BJ (cell line): ENCODE data around the gene RPP21. TPM values are rescaled to one million over a fixed set of nuclear protein-coding genes. Genes with fewer than 3 reads are reported as not detected.

Experiments
- CTCF ChIA-PET: fragments of 350-600 bp; formaldehyde crosslinking; extraction: SDS; loops from one replicate; lab custom pipeline; 2021; ENCODE audit warnings: antibody characterized with exemption, inconsistent platforms; lab: Yijun Ruan, JAX
- POLR2A ChIA-PET: fragments of 300-600 bp; sonication (Branson Sonifier 250); formaldehyde crosslinking; extraction: SDS; loops from one replicate; lab custom pipeline; 2021; ENCODE audit warnings: antibody characterized with exemption; lab: Charles Lee
- DNase-seq: peaks from one replicate; pipeline ENCODE4 v3.0.0-alpha.2; 2011; ENCODE audit warnings: low read depth
- H3K27me3 ChIP-seq: 2 replicates; pipeline ENCODE4 v1.6.0; 2011; ENCODE audit warnings: low read length; ENCODE audit not compliant: control insufficient read depth, insufficient read depth
- H3K36me3 ChIP-seq: 2 replicates; pipeline ENCODE4 v1.5.1; 2011; ENCODE audit warnings: low read length; ENCODE audit not compliant: control insufficient read depth, insufficient read depth
- H3K4me3 ChIP-seq: 2 replicates; pipeline ENCODE4 v1.5.1; 2011; ENCODE audit warnings: low read depth, mild to moderate bottlenecking, control low read depth, low read length
- polyA plus RNA-seq: library from polyadenylated mRNA; depleted of rRNA; stranded (reverse); fragments of >200 nt; gene quantifications from 2 replicates; pipeline ENCODE4 v1.2.3, GENCODE V29; 2011; rRNA removed
- small RNA-seq: library from RNA; depleted of rRNA; stranded (forward); fragments of <200 nt; gene quantifications from one replicate; pipeline ENCODE3, GENCODE V24; 2012; ENCODE audit warnings: low replicate concordance, low read depth; ENCODE audit not compliant: insufficient read length
- TF ChIP-seq, protein P1 (sequence below): IDR thresholded peaks from 2 replicates; pipeline ENCODE4 v1.5.1; 2011; ENCODE audit warnings: low read depth, mild to moderate bottlenecking, control low read depth, inconsistent platforms, low read length, moderate library complexity; ENCODE audit not compliant: insufficient read depth

RPP21 gene
- polyA plus RNA-seq, 1 experiment, result 28.3 TPM

DNA sequence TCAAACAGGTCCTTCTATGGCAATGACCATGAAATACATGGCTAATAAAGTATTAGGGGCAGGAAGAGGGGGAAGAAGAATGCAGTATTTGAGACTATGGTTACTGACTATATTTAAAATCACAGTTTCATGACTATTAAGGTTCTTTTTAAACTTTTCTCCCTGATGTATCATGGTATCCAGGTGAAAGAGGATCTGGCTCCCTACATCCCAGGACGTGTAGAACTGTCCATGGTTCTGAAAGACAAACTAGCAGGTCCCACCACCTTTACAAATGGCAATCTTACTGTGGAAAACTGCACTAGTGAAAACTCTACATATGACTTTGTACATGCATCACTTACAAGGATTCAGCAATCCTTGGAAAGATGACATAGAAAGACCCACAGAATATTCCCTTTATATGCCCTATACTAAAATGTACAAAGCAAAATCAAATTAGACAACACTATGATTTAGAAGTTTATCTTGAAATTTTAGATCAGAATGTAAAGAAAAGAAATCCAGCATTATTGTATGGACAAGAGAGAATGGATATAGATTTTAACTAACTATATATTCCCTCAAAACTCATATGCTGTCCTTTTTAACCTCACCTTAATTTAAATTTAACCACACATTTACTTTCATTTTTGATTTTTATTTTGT, 33.5 kb downstream of the RPP21 start:
- DNase-seq, result no peak
- TF ChIP-seq, protein P1, sequence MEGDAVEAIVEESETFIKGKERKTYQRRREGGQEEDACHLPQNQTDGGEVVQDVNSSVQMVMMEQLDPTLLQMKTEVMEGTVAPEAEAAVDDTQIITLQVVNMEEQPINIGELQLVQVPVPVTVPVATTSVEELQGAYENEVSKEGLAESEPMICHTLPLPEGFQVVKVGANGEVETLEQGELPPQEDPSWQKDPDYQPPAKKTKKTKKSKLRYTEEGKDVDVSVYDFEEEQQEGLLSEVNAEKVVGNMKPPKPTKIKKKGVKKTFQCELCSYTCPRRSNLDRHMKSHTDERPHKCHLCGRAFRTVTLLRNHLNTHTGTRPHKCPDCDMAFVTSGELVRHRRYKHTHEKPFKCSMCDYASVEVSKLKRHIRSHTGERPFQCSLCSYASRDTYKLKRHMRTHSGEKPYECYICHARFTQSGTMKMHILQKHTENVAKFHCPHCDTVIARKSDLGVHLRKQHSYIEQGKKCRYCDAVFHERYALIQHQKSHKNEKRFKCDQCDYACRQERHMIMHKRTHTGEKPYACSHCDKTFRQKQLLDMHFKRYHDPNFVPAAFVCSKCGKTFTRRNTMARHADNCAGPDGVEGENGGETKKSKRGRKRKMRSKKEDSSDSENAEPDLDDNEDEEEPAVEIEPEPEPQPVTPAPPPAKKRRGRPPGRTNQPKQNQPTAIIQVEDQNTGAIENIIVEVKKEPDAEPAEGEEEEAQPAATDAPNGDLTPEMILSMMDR, result no peak
- ChIA-PET CTCF (no interaction called here), POLR2A (no interaction called here)
- Histone ChIP-seq H3K27me3 (peaks cover 5% of the 10 kb centered on the region), H3K36me3 (no peaks in the 10 kb centered on the region), H3K4me3 (no peak overlapping the region)

DNA sequence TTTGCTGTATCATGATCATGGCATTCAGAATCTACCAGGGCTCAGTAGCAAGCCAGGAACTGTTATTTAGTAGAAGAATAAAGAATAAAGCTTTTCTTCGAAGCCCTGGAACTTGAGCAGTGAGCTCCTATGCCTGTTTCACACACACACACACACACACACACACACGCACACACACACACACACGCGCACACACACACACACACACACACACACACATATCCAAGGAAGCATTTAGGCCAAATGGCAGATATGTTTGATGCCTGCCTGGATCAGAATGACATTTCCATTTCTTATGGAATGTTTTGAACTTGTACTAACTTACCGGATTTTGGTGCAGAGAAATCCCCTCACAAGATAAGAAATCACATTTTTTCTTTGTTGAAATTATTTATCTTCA, 35.5 kb downstream of the RPP21 start:
- H3K27me3 ChIP-seq, result peaks cover 2% of the 10 kb centered on the region; the same call in 1 of the 2 replicates
- ChIA-PET CTCF (interaction anchor here (1.5 kb wide), 1 partner anchor 31 kb away, joined by 3 read pairs; no protein-coding TSS in a partner anchor), POLR2A (no interaction called here)
- H3K36me3 ChIP-seq, result no peaks in the 10 kb centered on the region
- TF ChIP-seq, protein P1, result no peak
- DNase-seq, result no peak
- H3K4me3 ChIP-seq, result no peak overlapping the region

DNA sequence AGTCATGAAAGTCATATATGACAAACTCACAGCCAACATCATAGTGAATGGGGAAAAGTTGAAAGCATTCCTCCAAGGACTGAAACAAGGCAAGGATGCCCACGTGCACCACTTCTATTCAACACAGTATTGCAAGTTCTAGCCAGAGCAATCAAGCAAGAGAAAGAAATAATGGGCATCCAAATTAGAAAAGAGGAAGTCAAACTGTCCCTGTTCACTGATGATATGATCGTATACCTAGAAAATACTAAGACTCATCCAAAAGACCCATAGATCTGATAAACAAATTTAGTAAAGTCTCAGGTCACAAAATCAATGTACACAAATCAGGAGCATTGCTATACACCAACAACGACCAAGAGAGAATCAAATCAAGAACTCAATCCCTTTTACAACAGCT, 41.2 kb downstream of the RPP21 start:
- no peaks in the 10 kb centered on the region for H3K36me3 ChIP-seq
- TF ChIP-seq, protein P1, result no peak
- H3K27me3 ChIP-seq, result no peaks in the 10 kb centered on the region; the same call in 1 of the 2 replicates
- ChIA-PET CTCF (no interaction called here), POLR2A (no interaction called here)
- no peak overlapping the region for H3K4me3 ChIP-seq
- no peak for DNase-seq

DNA sequence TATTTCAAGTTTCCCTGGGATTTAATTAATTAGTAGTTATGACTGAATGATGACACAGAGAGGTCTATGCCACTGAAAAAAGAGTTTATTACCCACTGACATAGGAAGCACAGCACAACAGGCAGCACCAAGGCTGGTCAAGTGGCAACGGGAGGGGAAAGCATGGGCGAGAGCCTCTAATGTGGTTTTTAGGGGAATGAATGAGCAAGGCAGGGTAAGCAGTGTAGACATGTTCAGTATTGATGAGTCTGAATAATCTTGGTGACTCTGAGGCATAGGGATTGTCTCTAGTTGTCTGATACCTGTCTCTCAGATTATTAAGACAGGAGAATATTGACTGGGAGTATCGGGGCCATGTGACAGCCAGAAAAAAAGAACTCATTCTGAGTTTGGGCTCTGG, 46.3 kb downstream of the RPP21 start:
- CTCF ChIA-PET, result interaction anchor here (1.4 kb wide), 1 partner anchor 149 kb away, joined by 3 read pairs; no protein-coding TSS in a partner anchor
- Histone ChIP-seq H3K4me3 (no peak overlapping the region), H3K36me3 (no peaks in the 10 kb centered on the region), H3K27me3 (peaks cover 9% of the 10 kb centered on the region)
- POLR2A ChIA-PET, result no interaction called here
- DNase-seq, result no peak
- TF ChIP-seq, protein P1, result no peak

DNA sequence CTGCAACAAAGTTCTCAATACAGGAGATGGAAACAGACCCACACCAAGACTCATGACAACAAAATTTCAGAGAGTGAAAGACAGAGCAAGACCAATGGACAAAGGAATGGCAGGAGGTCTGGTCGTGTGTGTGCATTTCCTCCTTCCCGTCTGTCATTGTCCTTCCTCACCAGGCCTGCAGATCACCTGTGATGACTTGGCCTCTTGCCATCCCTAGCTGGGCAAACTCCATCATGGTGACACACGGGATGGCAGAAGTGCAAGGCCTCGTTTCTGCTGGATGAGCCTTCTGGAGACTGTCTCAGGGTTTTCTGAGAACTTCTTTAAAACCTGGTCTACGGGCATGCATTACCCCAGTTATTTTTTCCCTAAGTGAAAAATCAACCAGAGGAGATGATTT, 49.2 kb downstream of the RPP21 start:
- H3K36me3 ChIP-seq, result no peaks in the 10 kb centered on the region
- POLR2A ChIA-PET, result no interaction called here
- CTCF ChIA-PET, result interaction anchor here (7.6 kb wide), 1 partner anchor 174 kb away, joined by 42 read pairs; no protein-coding TSS in a partner anchor
- H3K27me3 ChIP-seq, result peaks cover 16% of the 10 kb centered on the region
- DNase-seq, result no peak
- no peak overlapping the region for H3K4me3 ChIP-seq
- TF ChIP-seq, protein P1, result no peak

Small RNA genes lying within 50 kb of the gene (small RNA-seq; reads per million reads assigned to genes)
- gene HLA-N, result not detected

Other genes starting within 250 kb of the RPP21 start
- not detected in 2 replicates for gene TRIM31, start 232.1 kb upstream of the RPP21 start, polyA plus RNA-seq
- gene TRIM40, start 209.0 kb upstream of the RPP21 start, polyA plus RNA-seq, result not detected in 2 replicates
- gene TRIM10, start 183.9 kb upstream of the RPP21 start, polyA plus RNA-seq, result not detected in 2 replicates
- gene TRIM15, start 181.6 kb upstream of the RPP21 start, polyA plus RNA-seq, result not detected in 2 replicates
- gene TRIM26, start 131.8 kb upstream of the RPP21 start, polyA plus RNA-seq, result 31.8 and 41.8 TPM in 2 replicates
- 7.4 and 8.1 TPM in 2 replicates for gene TRIM39, start 18.2 kb upstream of the RPP21 start, polyA plus RNA-seq
- 211 and 293 TPM in 2 replicates for gene HLA-E, start 144.4 kb downstream of the RPP21 start, polyA plus RNA-seq
- 47.4 and 47.6 TPM in 2 replicates for gene GNL1, start 211.3 kb downstream of the RPP21 start, polyA plus RNA-seq
- gene PRR3, start 212.1 kb downstream of the RPP21 start, polyA plus RNA-seq, result 15.8 and 16.0 TPM in 2 replicates
- 30.0 and 37.9 TPM in 2 replicates for gene ABCF1, start 226.3 kb downstream of the RPP21 start, polyA plus RNA-seq